ENCODE results near the gene NOSIP. TPM values are rescaled to one million over a fixed set of nuclear protein-coding genes. Genes with fewer than 3 reads are reported as not detected.

The NOSIP gene
- polyA plus RNA-seq, 1 of the 3 experiments (the other 2 are of a cell fraction), result 128 TPM

DNA sequence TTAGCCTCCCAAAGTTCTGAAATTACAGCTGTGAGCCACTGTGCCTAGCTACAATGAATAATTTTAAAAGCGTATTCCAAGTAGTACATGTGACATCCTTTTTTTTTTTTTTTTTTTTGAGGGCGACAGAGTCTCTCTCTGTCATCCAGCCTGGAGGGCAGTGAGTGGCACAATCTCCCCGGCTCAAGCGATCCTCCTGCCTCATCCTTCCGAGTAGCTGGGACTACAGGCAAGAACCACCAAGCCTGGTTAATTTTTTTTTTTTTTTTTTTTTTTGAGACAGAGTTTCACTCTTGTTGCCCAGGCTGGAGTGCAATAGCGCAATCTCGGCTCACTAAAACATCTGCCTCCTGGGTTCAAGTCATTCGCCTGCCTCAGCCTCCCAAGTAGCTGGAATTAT lies 6.9 kb upstream of the NOSIP start:
- Histone ChIP-seq H3K27me3 (ENCODE audit: insufficient read depth) (no peaks in the 10 kb centered on the region), H3K9me3 (no peaks in the 10 kb centered on the region), H3K9ac (no peak overlapping the region), H3K4me1 (ENCODE audit: control insufficient read depth in 1 of 2, insufficient read depth in 2 of 2, low read depth in 1 of 2, low read length in 1 of 2) (peaks cover 0 to 9% of the 10 kb centered on the region in 2 experiments; a peak in 1 of 4 replicates), H3K79me2 (ENCODE audit: insufficient read depth) (peaks cover 7% of the 10 kb centered on the region), H3K4me3 (ENCODE audit: low read depth in 2 of 2, low read length in 1 of 2) (no peak overlapping the region), H3K4me2 (no peak overlapping the region), H3K36me3 (replicated peaks in 1 of 2; ENCODE audit: control insufficient read depth in 1 of 2, insufficient read depth in 2 of 2, low read length in 1 of 2) (no peaks in the 10 kb centered on the region), H3K27ac (ENCODE audit: low read depth in 2 of 2, low read length in 1 of 2) (no peak overlapping the region), H4K20me1 (ENCODE audit: insufficient read depth) (peaks cover 2% of the 10 kb centered on the region), H3K9me2 (no peaks in the 10 kb centered on the region), H2AFZ (ENCODE audit: low read depth) (no peak overlapping the region), H3F3A (replicated peaks; ENCODE audit: insufficient read depth) (peaks cover 16% of the 10 kb centered on the region)
- WGBS (ENCODE audit: low lambda C conversion rate), result 80% methylated on average over 8 of the region's 8 CpGs
- TF ChIP-seq, protein P1, sequence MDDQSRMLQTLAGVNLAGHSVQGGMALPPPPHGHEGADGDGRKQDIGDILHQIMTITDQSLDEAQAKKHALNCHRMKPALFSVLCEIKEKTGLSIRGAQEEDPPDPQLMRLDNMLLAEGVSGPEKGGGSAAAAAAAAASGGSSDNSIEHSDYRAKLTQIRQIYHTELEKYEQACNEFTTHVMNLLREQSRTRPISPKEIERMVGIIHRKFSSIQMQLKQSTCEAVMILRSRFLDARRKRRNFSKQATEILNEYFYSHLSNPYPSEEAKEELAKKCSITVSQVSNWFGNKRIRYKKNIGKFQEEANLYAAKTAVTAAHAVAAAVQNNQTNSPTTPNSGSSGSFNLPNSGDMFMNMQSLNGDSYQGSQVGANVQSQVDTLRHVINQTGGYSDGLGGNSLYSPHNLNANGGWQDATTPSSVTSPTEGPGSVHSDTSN (IDR thresholded peaks at IDR 0.05), result no peak
- TF ChIP-seq TCF12 (IDR thresholded peaks at IDR 0.05), result no peak
- no peak for TF ChIP-seq YY1 (IDR thresholded peaks at IDR 0.05; ENCODE audit: low read depth)
- TF ChIP-seq SIN3A (IDR thresholded peaks at IDR 0.05; ENCODE audit: borderline replicate concordance, low read depth, low read length), result no peak
- TF ChIP-seq, protein P2, sequence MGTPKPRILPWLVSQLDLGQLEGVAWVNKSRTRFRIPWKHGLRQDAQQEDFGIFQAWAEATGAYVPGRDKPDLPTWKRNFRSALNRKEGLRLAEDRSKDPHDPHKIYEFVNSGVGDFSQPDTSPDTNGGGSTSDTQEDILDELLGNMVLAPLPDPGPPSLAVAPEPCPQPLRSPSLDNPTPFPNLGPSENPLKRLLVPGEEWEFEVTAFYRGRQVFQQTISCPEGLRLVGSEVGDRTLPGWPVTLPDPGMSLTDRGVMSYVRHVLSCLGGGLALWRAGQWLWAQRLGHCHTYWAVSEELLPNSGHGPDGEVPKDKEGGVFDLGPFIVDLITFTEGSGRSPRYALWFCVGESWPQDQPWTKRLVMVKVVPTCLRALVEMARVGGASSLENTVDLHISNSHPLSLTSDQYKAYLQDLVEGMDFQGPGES (IDR thresholded peaks at IDR 0.05; ENCODE audit: low read depth, low read length), result no peak
- TF ChIP-seq FOSL2 (IDR thresholded peaks at IDR 0.05; ENCODE audit: borderline replicate concordance, low read depth), result no peak
- TF ChIP-seq SMC3 (IDR thresholded peaks at IDR 0.05; ENCODE audit: low read depth, low read length), result no peak
- TF ChIP-seq, protein P3, sequence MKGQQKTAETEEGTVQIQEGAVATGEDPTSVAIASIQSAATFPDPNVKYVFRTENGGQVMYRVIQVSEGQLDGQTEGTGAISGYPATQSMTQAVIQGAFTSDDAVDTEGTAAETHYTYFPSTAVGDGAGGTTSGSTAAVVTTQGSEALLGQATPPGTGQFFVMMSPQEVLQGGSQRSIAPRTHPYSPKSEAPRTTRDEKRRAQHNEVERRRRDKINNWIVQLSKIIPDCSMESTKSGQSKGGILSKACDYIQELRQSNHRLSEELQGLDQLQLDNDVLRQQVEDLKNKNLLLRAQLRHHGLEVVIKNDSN (IDR thresholded peaks at IDR 0.05; ENCODE audit: borderline replicate concordance, low read depth), result no peak
- TF ChIP-seq, protein P4, sequence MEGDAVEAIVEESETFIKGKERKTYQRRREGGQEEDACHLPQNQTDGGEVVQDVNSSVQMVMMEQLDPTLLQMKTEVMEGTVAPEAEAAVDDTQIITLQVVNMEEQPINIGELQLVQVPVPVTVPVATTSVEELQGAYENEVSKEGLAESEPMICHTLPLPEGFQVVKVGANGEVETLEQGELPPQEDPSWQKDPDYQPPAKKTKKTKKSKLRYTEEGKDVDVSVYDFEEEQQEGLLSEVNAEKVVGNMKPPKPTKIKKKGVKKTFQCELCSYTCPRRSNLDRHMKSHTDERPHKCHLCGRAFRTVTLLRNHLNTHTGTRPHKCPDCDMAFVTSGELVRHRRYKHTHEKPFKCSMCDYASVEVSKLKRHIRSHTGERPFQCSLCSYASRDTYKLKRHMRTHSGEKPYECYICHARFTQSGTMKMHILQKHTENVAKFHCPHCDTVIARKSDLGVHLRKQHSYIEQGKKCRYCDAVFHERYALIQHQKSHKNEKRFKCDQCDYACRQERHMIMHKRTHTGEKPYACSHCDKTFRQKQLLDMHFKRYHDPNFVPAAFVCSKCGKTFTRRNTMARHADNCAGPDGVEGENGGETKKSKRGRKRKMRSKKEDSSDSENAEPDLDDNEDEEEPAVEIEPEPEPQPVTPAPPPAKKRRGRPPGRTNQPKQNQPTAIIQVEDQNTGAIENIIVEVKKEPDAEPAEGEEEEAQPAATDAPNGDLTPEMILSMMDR (IDR thresholded peaks at IDR 0.05), result no peak
- no peak for TF ChIP-seq GATA2 (CRISPR knock-in tag; IDR thresholded peaks at IDR 0.05)
- ChIA-PET POLR2A (no interaction called here), CTCF (interaction anchor here (1.3 to 1.8 kb wide), 2 partner anchors 17 to 85 kb away, joined by 5 to 6 read pairs; no protein-coding TSS in a partner anchor)
- no peak for DNase-seq

DNA sequence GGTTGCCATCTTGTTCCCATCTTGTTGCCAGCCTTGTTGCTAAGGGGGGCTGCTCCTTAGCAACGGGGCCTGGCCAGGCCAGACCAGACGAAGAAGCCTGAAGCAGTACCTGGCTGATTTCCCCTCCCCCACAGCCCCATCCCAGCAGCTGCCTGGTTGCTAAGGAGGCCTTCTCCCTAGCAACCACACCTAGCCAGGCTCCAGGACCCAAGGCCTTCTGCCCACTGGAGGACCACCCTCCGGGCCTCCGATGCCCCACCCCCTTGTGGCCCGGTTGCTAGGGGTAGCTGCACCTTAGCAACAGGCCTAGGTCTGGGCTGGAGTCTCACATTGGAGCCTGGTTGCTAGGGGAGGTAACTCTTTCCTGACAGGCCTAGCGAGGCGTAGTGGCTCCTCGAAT lies 4.7 kb upstream of the NOSIP start:
- Histone ChIP-seq H3K27ac (ENCODE audit: low read depth in 2 of 2, low read length in 1 of 2) (no peak overlapping the region), H3K9ac (no peak overlapping the region), H2AFZ (ENCODE audit: low read depth) (no peak overlapping the region), H3K27me3 (ENCODE audit: insufficient read depth) (no peaks in the 10 kb centered on the region), H3K9me2 (no peaks in the 10 kb centered on the region), H3F3A (replicated peaks; ENCODE audit: insufficient read depth) (peaks cover 7% of the 10 kb centered on the region), H3K9me3 (no peaks in the 10 kb centered on the region), H3K36me3 (replicated peaks in 1 of 2; ENCODE audit: control insufficient read depth in 1 of 2, insufficient read depth in 2 of 2, low read length in 1 of 2) (no peaks in the 10 kb centered on the region), H3K79me2 (ENCODE audit: insufficient read depth) (peaks cover 2% of the 10 kb centered on the region), H4K20me1 (ENCODE audit: insufficient read depth) (no peaks in the 10 kb centered on the region), H3K4me2 (no peak overlapping the region), H3K4me1 (ENCODE audit: control insufficient read depth in 1 of 2, insufficient read depth in 2 of 2, low read depth in 1 of 2, low read length in 1 of 2) (peaks cover 0 to 13% of the 10 kb centered on the region in 2 experiments; a peak in 1 of 4 replicates), H3K4me3 (ENCODE audit: low read depth in 2 of 2, low read length in 1 of 2) (no peak overlapping the region)
- ChIA-PET CTCF (interaction anchor here (1.9 kb wide), 1 partner anchor 15 kb away, joined by 9 read pairs; no protein-coding TSS in a partner anchor), POLR2A (interaction anchor here (1.3 kb wide), 1 partner anchor 89 kb away, joined by 3 read pairs; the partner anchor contains the start of gene RPS11)
- WGBS (ENCODE audit: low lambda C conversion rate), result 55% methylated on average over 7 of the region's 8 CpGs
- peak; percentile 54 for DNase-seq
- no peak for TF ChIP-seq CHD2 (IDR thresholded peaks at IDR 0.05; ENCODE audit: low read length, partially characterized antibody)
- TF ChIP-seq, protein P2 (IDR thresholded peaks at IDR 0.05; ENCODE audit: low read depth, low read length), result no peak
- no peak for TF ChIP-seq RFX5 (IDR thresholded peaks at IDR 0.05; ENCODE audit: low read length)
- TF ChIP-seq GABPA (IDR thresholded peaks at IDR 0.05; ENCODE audit: low read depth), result no peak
- no peak for TF ChIP-seq RAD21 (IDR thresholded peaks at IDR 0.05; ENCODE audit: low read length)
- TF ChIP-seq, protein P5, sequence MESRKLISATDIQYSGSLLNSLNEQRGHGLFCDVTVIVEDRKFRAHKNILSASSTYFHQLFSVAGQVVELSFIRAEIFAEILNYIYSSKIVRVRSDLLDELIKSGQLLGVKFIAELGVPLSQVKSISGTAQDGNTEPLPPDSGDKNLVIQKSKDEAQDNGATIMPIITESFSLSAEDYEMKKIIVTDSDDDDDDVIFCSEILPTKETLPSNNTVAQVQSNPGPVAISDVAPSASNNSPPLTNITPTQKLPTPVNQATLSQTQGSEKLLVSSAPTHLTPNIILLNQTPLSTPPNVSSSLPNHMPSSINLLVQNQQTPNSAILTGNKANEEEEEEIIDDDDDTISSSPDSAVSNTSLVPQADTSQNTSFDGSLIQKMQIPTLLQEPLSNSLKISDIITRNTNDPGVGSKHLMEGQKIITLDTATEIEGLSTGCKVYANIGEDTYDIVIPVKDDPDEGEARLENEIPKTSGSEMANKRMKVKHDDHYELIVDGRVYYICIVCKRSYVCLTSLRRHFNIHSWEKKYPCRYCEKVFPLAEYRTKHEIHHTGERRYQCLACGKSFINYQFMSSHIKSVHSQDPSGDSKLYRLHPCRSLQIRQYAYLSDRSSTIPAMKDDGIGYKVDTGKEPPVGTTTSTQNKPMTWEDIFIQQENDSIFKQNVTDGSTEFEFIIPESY (IDR thresholded peaks at IDR 0.05; ENCODE audit: borderline replicate concordance, low read depth), result no peak
- TF ChIP-seq EP300 (IDR thresholded peaks at IDR 0.05; ENCODE audit: borderline replicate concordance in 1 of 2, low read depth in 1 of 2, low read length in 1 of 2), result no peak
- TF ChIP-seq, protein P4 (IDR thresholded peaks at IDR 0.05), result no peak
